Uterus (tissue), 4 donors: ENCODE data around the gene IL10. TPM values are rescaled to one million over a fixed set of nuclear protein-coding genes. Genes with fewer than 3 reads are reported as not detected.

Experiments used
- DNase-seq, 2 donors: peaks; one replicate each; pipeline ENCODE4 v3.0.0-alpha.2; 2019 to 2020
- H3K27ac ChIP-seq, 2 donors: fragments of 200-600 bp; sonication (generic); 1 replicate in 1 of 2; 2 replicates in 1 of 2; pipeline ENCODE4 v1.5.1; 2016 to 2018
- H3K27me3 ChIP-seq, 2 donors: fragments of 200-600 bp; sonication (generic); one replicate each; pipeline ENCODE4 v1.5.1; 2018 to 2019; ENCODE audit warnings: control low read depth in 1 of 2
- H3K36me3 ChIP-seq, 2 donors: fragments of 200-600 bp; sonication (generic); one replicate each; pipeline ENCODE4 v1.5.1; 2019; ENCODE audit warnings: control low read depth in 1 of 2
- H3K4me1 ChIP-seq, 2 donors: fragments of 200-600 bp; sonication (generic); one replicate each; pipeline ENCODE4 v1.5.1; 2018 to 2019; ENCODE audit warnings: control low read depth in 1 of 2
- H3K4me3 ChIP-seq, 2 donors: fragments of 200-600 bp; sonication (generic); 1 replicate in 1 of 2; 2 replicates in 1 of 2; pipeline ENCODE4 v1.5.1; 2018 to 2019; ENCODE audit warnings: mild to moderate bottlenecking in 1 of 2
- H3K9me3 ChIP-seq, 2 donors: fragments of 200-600 bp; sonication (generic); one replicate each; pipeline ENCODE4 v1.5.1; 2019; ENCODE audit warnings: control low read depth in 1 of 2
- POLR2A ChIP-seq, 2 donors: fragments of 450-650 bp; IDR thresholded peaks; one replicate each; pipeline ENCODE4 v1.6.1; 2016; ENCODE audit warnings: antibody characterized with exemption in 2 of 2, mild to moderate bottlenecking in 1 of 2, moderate library complexity in 1 of 2
- intact Hi-C: fragments of 100-400 bp; cut with DNase I; formaldehyde crosslinking; loops from one replicate; pipeline ENCODE4 v1.15.1; 2023; ENCODE audit warnings: low total_unique reads
- total RNA-seq, 4 donors: library from RNA; depleted of rRNA in 3 of 4; stranded (reverse); fragments of >200 nt in 3 of 4; gene quantifications; one replicate each; pipeline versions ENCODE4 v1.1.0 to v1.2.4, GENCODE V29; 2014 to 2023
- TF ChIP-seq, protein P1 (sequence below), 4 experiments: fragments of 200-600 bp in 2 of 4; fragments of 450-650 bp in 2 of 4; sonication (generic) in 2 of 4; IDR thresholded peaks; one replicate each; pipeline ENCODE4 v1.5.1; 2016 to 2019; ENCODE audit warnings: antibody characterized with exemption in 4 of 4, mild to moderate bottlenecking in 2 of 4, moderate library complexity in 1 of 4
- donor health status: DM: yes; HTN: yes; CAD: no.

The IL10 gene
- total RNA-seq, 4 donors from 2014 or later, result 0.55 to 3.2 TPM; not detected in 2

DNA sequence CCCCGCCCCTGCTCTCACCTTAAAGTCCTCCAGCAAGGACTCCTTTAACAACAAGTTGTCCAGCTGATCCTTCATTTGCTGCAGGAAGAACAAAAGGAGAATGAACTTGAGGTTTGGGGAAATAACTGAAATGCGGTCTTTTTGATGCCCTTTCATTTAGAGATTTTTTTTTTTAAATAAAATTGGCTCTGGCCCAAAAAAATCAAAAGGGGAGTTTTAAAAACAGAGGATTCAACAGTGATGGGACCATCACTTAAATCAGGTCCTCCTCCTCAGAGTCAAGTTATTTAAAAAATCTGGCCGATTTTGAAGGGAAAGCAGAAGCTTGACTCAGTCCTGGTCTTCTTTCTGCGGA is 979 bp downstream of the IL10 start:
- TF ChIP-seq, protein P1, sequence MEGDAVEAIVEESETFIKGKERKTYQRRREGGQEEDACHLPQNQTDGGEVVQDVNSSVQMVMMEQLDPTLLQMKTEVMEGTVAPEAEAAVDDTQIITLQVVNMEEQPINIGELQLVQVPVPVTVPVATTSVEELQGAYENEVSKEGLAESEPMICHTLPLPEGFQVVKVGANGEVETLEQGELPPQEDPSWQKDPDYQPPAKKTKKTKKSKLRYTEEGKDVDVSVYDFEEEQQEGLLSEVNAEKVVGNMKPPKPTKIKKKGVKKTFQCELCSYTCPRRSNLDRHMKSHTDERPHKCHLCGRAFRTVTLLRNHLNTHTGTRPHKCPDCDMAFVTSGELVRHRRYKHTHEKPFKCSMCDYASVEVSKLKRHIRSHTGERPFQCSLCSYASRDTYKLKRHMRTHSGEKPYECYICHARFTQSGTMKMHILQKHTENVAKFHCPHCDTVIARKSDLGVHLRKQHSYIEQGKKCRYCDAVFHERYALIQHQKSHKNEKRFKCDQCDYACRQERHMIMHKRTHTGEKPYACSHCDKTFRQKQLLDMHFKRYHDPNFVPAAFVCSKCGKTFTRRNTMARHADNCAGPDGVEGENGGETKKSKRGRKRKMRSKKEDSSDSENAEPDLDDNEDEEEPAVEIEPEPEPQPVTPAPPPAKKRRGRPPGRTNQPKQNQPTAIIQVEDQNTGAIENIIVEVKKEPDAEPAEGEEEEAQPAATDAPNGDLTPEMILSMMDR (IDR thresholded peaks at IDR 0.05), result no peak
- TF ChIP-seq POLR2A (IDR thresholded peaks at IDR 0.05), result no peak
- Histone ChIP-seq H3K4me1 (no peaks in the 10 kb centered on the region), H3K9me3 (no peaks in the 10 kb centered on the region), H3K27me3 (no peaks in the 10 kb centered on the region), H3K36me3 (no peaks in the 10 kb centered on the region), H3K4me3 (no peak overlapping the region), H3K27ac (no peak overlapping the region)
- intact Hi-C loops, result no loop called here
- no peak for DNase-seq

DNA sequence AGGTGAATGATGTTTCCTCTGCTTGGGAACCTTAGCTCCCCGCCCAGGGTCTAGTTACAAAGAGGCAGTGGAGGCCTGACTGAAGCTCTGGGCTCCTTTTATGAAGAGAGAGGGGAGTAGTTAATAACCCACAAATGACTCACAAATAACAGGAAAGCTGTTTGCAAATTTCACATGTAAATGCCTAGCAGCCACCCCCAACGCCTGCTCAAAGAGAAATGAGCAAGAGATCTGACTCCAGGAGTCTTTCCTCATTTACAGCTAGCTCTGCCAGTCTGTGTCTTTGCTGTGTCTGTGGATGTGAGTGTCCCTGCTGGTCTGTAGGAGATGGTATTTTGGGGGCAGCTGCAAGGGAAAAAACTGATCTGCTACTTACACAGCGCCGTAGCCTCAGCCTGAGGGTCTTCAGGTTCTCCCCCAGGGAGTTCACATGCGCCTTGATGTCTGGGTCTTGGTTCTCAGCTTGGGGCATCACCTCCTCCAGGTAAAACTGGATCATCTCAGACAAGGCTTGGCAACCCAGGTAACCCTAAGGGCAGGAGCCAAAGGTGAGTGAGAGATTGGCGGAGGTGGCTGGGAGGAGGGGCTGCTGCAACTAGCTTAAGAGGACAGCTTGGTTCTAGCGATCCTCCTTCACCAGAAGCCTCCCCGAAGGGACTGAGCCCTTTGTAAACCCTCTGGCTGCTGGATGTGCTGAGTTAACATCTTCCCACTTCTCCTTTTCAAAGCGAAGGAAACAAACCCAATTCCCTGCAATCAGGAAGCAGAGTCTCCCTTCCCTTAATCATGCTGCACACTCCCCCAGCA is 1.6 kb downstream of the IL10 start, which contains the start of gene IL19:
Gene IL19 (plus strand): TSS at position 243 of the 807 bp plus-strand sequence. CDS start 65,890 bp downstream, outside the sequence.
- Histone ChIP-seq H3K36me3 (no peaks in the 10 kb centered on the region), H3K27me3 (no peaks in the 10 kb centered on the region), H3K4me1 (no peaks in the 10 kb centered on the region), H3K9me3 (no peaks in the 10 kb centered on the region), H3K27ac (no peak within 1 kb of the TSS), H3K4me3 (no peak within 1 kb of the TSS)
- intact Hi-C loops, result no loop called here
- TF ChIP-seq, protein P1 (IDR thresholded peaks at IDR 0.05), result no peak
- TF ChIP-seq POLR2A (IDR thresholded peaks at IDR 0.05), result no peak
- no peak for DNase-seq

DNA sequence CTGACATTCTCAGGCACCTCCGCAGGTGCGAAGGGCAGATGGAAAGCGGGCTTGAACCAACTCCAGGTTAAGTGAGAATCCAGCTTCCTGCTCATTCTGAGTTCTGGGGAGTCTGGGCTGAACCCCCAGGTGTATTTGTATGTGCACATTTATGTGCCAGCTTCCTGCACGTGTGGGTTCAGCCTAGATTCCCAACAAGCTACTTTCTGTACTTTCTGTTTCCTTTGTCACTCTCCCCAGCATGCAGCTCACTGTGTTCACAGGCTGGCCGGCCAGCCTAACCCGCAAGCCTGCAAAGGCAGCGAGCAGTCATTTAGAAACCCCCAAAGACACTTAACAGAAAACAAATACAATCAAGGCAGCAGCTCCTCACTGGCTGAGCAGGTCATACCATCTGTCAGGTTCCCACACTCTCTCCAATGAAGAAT is 3.0 kb downstream of the IL10 start:
- H3K9me3 ChIP-seq, result no peaks in the 10 kb centered on the region
- intact Hi-C loops, result no loop called here
- H3K27me3 ChIP-seq, result no peaks in the 10 kb centered on the region
- no peaks in the 10 kb centered on the region for H3K36me3 ChIP-seq
- H3K27ac ChIP-seq, result no peak overlapping the region
- TF ChIP-seq, protein P1 (IDR thresholded peaks at IDR 0.05), result no peak
- TF ChIP-seq POLR2A (IDR thresholded peaks at IDR 0.05), result no peak
- no peak overlapping the region for H3K4me3 ChIP-seq
- DNase-seq, result no peak
- H3K4me1 ChIP-seq, result no peaks in the 10 kb centered on the region

DNA sequence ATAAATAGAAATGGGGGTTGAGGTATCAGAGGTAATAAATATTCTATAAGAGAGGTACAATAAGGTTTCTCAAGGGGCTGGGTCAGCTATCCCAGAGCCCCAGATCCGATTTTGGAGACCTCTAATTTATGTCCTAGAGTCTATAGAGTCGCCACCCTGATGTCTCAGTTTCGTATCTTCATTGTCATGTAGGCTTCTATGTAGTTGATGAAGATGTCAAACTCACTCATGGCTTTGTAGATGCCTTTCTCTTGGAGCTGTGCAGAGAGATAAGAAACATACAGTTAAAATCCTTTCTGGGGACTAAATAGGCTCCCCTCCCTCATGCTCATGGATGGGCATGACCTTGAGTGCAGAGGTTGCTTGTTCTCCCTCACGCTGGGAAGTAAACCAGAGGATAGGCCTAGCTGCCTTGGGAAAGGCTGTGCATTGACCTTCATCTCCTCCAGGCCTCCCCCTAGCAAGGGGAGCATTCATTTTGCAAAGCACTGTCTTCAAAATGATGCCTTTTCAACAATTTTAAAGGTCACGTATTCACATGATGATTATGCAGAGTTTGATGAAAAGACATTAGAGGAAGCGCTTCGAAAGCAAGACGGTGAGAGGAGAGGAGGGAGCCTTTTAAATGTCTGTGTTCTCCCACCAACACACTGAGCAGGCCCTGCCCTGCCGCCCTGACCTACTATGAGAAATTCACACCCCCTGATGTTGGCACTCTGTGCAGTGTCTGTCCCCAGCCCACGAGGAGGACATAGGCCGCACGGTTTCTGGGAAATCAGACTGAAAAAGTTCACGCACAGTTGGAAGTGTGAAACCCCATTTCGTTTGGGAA is 3.6 kb downstream of the IL10 start:
- TF ChIP-seq, protein P1 (IDR thresholded peaks at IDR 0.05), result no peak
- TF ChIP-seq POLR2A (IDR thresholded peaks at IDR 0.05), result no peak
- Histone ChIP-seq H3K36me3 (no peaks in the 10 kb centered on the region), H3K4me3 (no peak overlapping the region), H3K9me3 (no peaks in the 10 kb centered on the region), H3K27ac (no peak overlapping the region), H3K4me1 (no peaks in the 10 kb centered on the region), H3K27me3 (no peaks in the 10 kb centered on the region)
- no peak for DNase-seq
- intact Hi-C loops, result no loop called here
